DND-41 (cell line): ENCODE data around the gene SIAH1.

Source experiments
- ATAC-seq: fragments of 200-7000 bp; cut with Tn5 transposase; 3 replicates; pipeline ENCODE4 v1.9.1; 2021; ENCODE audit warnings: low read depth; ENCODE audit not compliant: insufficient read depth
- DNase-seq: peaks from one replicate; pipeline ENCODE4 v3.0.0-alpha.2; 2020
- H2AFZ ChIP-seq: 2 replicates; pipeline ENCODE4 v1.6.0; 2012; ENCODE audit warnings: low read depth, low read length
- H3K27ac ChIP-seq: 2 replicates; pipeline ENCODE4 v1.5.1; 2012; ENCODE audit warnings: low read length, inconsistent platforms
- H3K27me3 ChIP-seq: fragments of 200-600 bp; sonication (generic); 2 replicates; pipeline ENCODE4 v1.6.0; 2012; ENCODE audit warnings: low read length, mild to moderate bottlenecking, inconsistent platforms; ENCODE audit not compliant: insufficient read depth, poor library complexity
- H3K36me3 ChIP-seq: 2 replicates; pipeline ENCODE4 v1.5.1; 2012; ENCODE audit warnings: low read length, inconsistent platforms; ENCODE audit not compliant: insufficient read depth
- H3K4me1 ChIP-seq: 2 replicates; pipeline ENCODE4 v1.5.1; 2012; ENCODE audit warnings: mild to moderate bottlenecking, low read length; ENCODE audit not compliant: insufficient read depth
- H3K4me2 ChIP-seq: 2 replicates; pipeline ENCODE4 v1.6.0; 2012; ENCODE audit warnings: mild to moderate bottlenecking, moderate library complexity, low read length, inconsistent platforms; ENCODE audit not compliant: insufficient read depth
- H3K4me3 ChIP-seq, 2 experiments: fragments of 200-600 bp in 1 of 2; shearing (Covaris generic) in 1 of 2; 2 replicates each; pipeline ENCODE4 v1.5.1; 2012 to 2016; ENCODE audit warnings: inconsistent platforms in 2 of 2, low read length in 2 of 2, mild to moderate bottlenecking in 2 of 2, low read depth in 1 of 2, moderate library complexity in 1 of 2
- H3K79me2 ChIP-seq: 2 replicates; pipeline ENCODE4 v1.6.0; 2012; ENCODE audit warnings: low read length, inconsistent platforms; ENCODE audit not compliant: insufficient read depth
- H3K9ac ChIP-seq: 2 replicates; pipeline ENCODE4 v1.6.0; 2012; ENCODE audit warnings: low read depth, mild to moderate bottlenecking, inconsistent platforms, low read length, moderate library complexity
- H3K9me3 ChIP-seq: 2 replicates; pipeline ENCODE4 v1.5.1; 2012; ENCODE audit warnings: low read length, moderate library complexity, mild to moderate bottlenecking, inconsistent platforms; ENCODE audit not compliant: insufficient read depth, severe bottlenecking
- H4K20me1 ChIP-seq: 2 replicates; pipeline ENCODE4 v1.6.0; 2012; ENCODE audit warnings: low read length; ENCODE audit not compliant: insufficient read depth
- EZH2 ChIP-seq: IDR thresholded peaks from 3 replicates; pipeline ENCODE4 v1.6.1; 2012; ENCODE audit warnings: borderline replicate concordance, low read depth, mild to moderate bottlenecking, moderate library complexity, low read length, inconsistent platforms; ENCODE audit not compliant: severe bottlenecking
- TF ChIP-seq, protein P1 (sequence below): IDR thresholded peaks from 2 replicates; pipeline ENCODE4 v1.5.1; 2012; ENCODE audit warnings: borderline replicate concordance, low read length, moderate library complexity, mild to moderate bottlenecking; ENCODE audit not compliant: poor library complexity, severe bottlenecking; ENCODE audit errors: extremely low read depth

Gene SIAH1

GRCh38 chr16:48350736-48351135 lies 34.5 kb downstream of the SIAH1 start:
- DNase-seq (no peak), ATAC-seq (no peak)
- H3K4me3 ChIP-seq: no peak overlapping the region
- H2AFZ ChIP-seq: no peak overlapping the region
- H3K27me3 ChIP-seq: no peaks in the 10 kb centered on the region
- no peak for TF ChIP-seq EZH2
- TF ChIP-seq, protein P1, sequence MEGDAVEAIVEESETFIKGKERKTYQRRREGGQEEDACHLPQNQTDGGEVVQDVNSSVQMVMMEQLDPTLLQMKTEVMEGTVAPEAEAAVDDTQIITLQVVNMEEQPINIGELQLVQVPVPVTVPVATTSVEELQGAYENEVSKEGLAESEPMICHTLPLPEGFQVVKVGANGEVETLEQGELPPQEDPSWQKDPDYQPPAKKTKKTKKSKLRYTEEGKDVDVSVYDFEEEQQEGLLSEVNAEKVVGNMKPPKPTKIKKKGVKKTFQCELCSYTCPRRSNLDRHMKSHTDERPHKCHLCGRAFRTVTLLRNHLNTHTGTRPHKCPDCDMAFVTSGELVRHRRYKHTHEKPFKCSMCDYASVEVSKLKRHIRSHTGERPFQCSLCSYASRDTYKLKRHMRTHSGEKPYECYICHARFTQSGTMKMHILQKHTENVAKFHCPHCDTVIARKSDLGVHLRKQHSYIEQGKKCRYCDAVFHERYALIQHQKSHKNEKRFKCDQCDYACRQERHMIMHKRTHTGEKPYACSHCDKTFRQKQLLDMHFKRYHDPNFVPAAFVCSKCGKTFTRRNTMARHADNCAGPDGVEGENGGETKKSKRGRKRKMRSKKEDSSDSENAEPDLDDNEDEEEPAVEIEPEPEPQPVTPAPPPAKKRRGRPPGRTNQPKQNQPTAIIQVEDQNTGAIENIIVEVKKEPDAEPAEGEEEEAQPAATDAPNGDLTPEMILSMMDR: no peak
- no peak overlapping the region for H3K9ac ChIP-seq
- H3K9me3 ChIP-seq: no peaks in the 10 kb centered on the region
- no peak overlapping the region for H3K4me2 ChIP-seq
- H3K4me1 ChIP-seq: no peaks in the 10 kb centered on the region
- peaks cover 37% of the 10 kb centered on the region for H4K20me1 ChIP-seq
- H3K79me2 ChIP-seq: peaks cover 43% of the 10 kb centered on the region
- peaks cover 73% of the 10 kb centered on the region for H3K36me3 ChIP-seq
- no peak overlapping the region for H3K27ac ChIP-seq

- TF ChIP-seq EZH2: no peak
- TF ChIP-seq, protein P1: no peak
- no peaks in the 10 kb centered on the region for H3K4me1 ChIP-seq
- H3K36me3 ChIP-seq: peaks cover 65% of the 10 kb centered on the region
- no peaks in the 10 kb centered on the region for H3K9me3 ChIP-seq
- no peaks in the 10 kb centered on the region for H3K27me3 ChIP-seq
- no peak overlapping the region for H3K27ac ChIP-seq
- H3K4me2 ChIP-seq: no peak overlapping the region
- H4K20me1 ChIP-seq: peaks cover 21% of the 10 kb centered on the region
- ATAC-seq: no peak
- peaks cover 21% of the 10 kb centered on the region for H3K79me2 ChIP-seq
- no peak for DNase-seq
- H2AFZ ChIP-seq: no peak overlapping the region
- no peak overlapping the region for H3K9ac ChIP-seq
- no peak overlapping the region for H3K4me3 ChIP-seq
Observed at GRCh38 chr16:48347980-48348379, 37.2 kb downstream of the SIAH1 start.

GRCh38 chr16:48347191-48347865 lies 37.9 kb downstream of the SIAH1 start:
- peaks cover 15% of the 10 kb centered on the region for H3K79me2 ChIP-seq
- H3K4me2 ChIP-seq: no peak overlapping the region
- DNase-seq (no peak), ATAC-seq (no peak)
- peaks cover 16% of the 10 kb centered on the region for H4K20me1 ChIP-seq
- H3K27ac ChIP-seq: no peak overlapping the region
- H3K36me3 ChIP-seq: peaks cover 65% of the 10 kb centered on the region
- no peaks in the 10 kb centered on the region for H3K4me1 ChIP-seq
- no peak overlapping the region for H3K4me3 ChIP-seq
- TF ChIP-seq, protein P1: no peak
- TF ChIP-seq EZH2: no peak
- H3K9me3 ChIP-seq: no peaks in the 10 kb centered on the region
- H2AFZ ChIP-seq: no peak overlapping the region
- H3K27me3 ChIP-seq: no peaks in the 10 kb centered on the region
- no peak overlapping the region for H3K9ac ChIP-seq

DNA sequence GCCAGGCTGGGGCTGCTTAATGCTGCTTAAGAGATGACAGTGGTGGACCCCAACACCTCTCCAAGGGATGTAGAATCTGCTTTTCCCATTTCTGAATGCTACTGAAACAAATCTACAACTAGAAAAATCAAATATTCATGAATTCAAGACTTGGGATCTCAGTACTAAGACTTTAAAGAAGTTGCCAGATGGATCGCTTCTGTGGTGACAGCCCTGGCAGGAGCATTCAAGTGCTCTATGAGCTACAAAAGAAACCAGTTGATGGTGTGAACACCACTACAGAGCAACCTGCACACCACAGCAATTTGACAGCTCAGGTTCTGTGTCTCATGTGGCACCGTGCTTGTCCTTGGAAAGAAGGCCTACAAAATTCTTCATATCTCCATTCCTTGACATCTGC lies 42.6 kb downstream of the SIAH1 start:
- Histone ChIP-seq H3K27ac (no peak overlapping the region), H3K27me3 (no peaks in the 10 kb centered on the region), H3K79me2 (no peaks in the 10 kb centered on the region), H3K9me3 (no peaks in the 10 kb centered on the region), H3K4me1 (no peaks in the 10 kb centered on the region), H3K4me3 (no peak overlapping the region), H2AFZ (no peak overlapping the region), H3K9ac (no peak overlapping the region), H4K20me1 (0 out of 2 replicates have a peak, but pooled peaks cover 7% of the 10 kb centered on the region), H3K4me2 (no peak overlapping the region), H3K36me3 (peaks cover 50% of the 10 kb centered on the region)
- DNase-seq: no peak
- TF ChIP-seq EZH2: no peak
- TF ChIP-seq, protein P1: no peak
- ATAC-seq: no peak
